ENCODE results near the gene SMAD3.

The SMAD3 gene

GRCh38 chr15:67021455-67021854, 43.9 kb upstream of the SMAD3 start:
- ChIA-PET POLR2A (ENCODE audit: low non-redundant PET) (no interaction called here), CTCF (interaction anchor here (1.1 kb wide), 1 partner anchor 75 kb away, joined by 3 read pairs; no protein-coding TSS in a partner anchor)
- H3K27ac ChIP-seq, result no peak overlapping the region
- TF ChIP-seq CTCF (conservative IDR thresholded peaks at IDR 0.05; ENCODE audit: low read depth), result no peak
- no peak for DNase-seq (ENCODE audit: low spot score)

GRCh38 chr15:67022587-67023105, 42.8 kb upstream of the SMAD3 start:
- TF ChIP-seq CTCF (conservative IDR thresholded peaks at IDR 0.05; ENCODE audit: low read depth), result no peak
- ChIA-PET POLR2A (ENCODE audit: low non-redundant PET) (interaction anchor here (0.6 kb wide), 1 partner anchor 98 kb away, joined by 3 read pairs; no protein-coding TSS in a partner anchor), CTCF (interaction anchor here (1.1 kb wide), 1 partner anchor 76 kb away, joined by 3 read pairs; no protein-coding TSS in a partner anchor)
- H3K27ac ChIP-seq, result no peak overlapping the region
- no peak for DNase-seq (ENCODE audit: low spot score)

- TF ChIP-seq CTCF (conservative IDR thresholded peaks at IDR 0.05; ENCODE audit: low read depth), result no peak
- CTCF ChIA-PET, result interaction anchor here (0.7 kb wide), 1 partner anchor 280 kb away, joined by 4 read pairs; no protein-coding TSS in a partner anchor
- no peak for DNase-seq (ENCODE audit: low spot score)
- peak overlapping the region; percentile 90 for H3K27ac ChIP-seq
- POLR2A ChIA-PET (ENCODE audit: low non-redundant PET), result interaction anchor here (0.6 kb wide), 1 partner anchor 73 kb away, joined by 3 read pairs; no protein-coding TSS in a partner anchor
These were observed 41.7 kb upstream of the SMAD3 start for GRCh38 chr15:67023517-67024313.

GRCh38 chr15:67024314-67024997, 40.9 kb upstream of the SMAD3 start:
- CTCF ChIA-PET, result interaction anchor here (0.5 to 1.0 kb wide), 2 partner anchors 25 to 45 kb away, joined by 3 to 4 read pairs; no protein-coding TSS in a partner anchor
- POLR2A ChIA-PET (ENCODE audit: low non-redundant PET), result interaction anchor here (0.6 kb wide), 1 partner anchor 74 kb away, joined by 3 read pairs; no protein-coding TSS in a partner anchor

GRCh38 chr15:67024998-67025368, 40.4 kb upstream of the SMAD3 start:
- DNase-seq (ENCODE audit: low spot score), result no peak
- POLR2A ChIA-PET (ENCODE audit: low non-redundant PET), result no interaction called here
- CTCF ChIA-PET, result interaction anchor here (1.0 kb wide), 1 partner anchor 45 kb away, joined by 3 read pairs; no protein-coding TSS in a partner anchor
- no peak for TF ChIP-seq CTCF (conservative IDR thresholded peaks at IDR 0.05; ENCODE audit: low read depth)
- H3K27ac ChIP-seq, result peak overlapping the region; percentile 90

More at GRCh38 chr15:67024314-67024997, 40.9 kb upstream of the SMAD3 start:
- no peak for TF ChIP-seq CTCF (conservative IDR thresholded peaks at IDR 0.05; ENCODE audit: low read depth)
- peak overlapping the region; percentile 90 for H3K27ac ChIP-seq
- DNase-seq (ENCODE audit: low spot score), result peak; percentile 94
